ENCODE data around the gene DCC. TPM values are rescaled to one million over a fixed set of nuclear protein-coding genes. Genes with fewer than 3 reads are reported as not detected.

Gene DCC
- total RNA-seq, 1 donor from 2014 or later, result 0.24 TPM

- TF ChIP-seq, protein P1, sequence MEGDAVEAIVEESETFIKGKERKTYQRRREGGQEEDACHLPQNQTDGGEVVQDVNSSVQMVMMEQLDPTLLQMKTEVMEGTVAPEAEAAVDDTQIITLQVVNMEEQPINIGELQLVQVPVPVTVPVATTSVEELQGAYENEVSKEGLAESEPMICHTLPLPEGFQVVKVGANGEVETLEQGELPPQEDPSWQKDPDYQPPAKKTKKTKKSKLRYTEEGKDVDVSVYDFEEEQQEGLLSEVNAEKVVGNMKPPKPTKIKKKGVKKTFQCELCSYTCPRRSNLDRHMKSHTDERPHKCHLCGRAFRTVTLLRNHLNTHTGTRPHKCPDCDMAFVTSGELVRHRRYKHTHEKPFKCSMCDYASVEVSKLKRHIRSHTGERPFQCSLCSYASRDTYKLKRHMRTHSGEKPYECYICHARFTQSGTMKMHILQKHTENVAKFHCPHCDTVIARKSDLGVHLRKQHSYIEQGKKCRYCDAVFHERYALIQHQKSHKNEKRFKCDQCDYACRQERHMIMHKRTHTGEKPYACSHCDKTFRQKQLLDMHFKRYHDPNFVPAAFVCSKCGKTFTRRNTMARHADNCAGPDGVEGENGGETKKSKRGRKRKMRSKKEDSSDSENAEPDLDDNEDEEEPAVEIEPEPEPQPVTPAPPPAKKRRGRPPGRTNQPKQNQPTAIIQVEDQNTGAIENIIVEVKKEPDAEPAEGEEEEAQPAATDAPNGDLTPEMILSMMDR (IDR thresholded peaks at IDR 0.05), result no peak
- Mint-ChIP-seq H3K4me1 (ENCODE audit: unreplicated experiment) (no peaks in the 10 kb centered on the region), H3K9me3 (ENCODE audit: unreplicated experiment) (no peaks in the 10 kb centered on the region), H3K36me3 (ENCODE audit: unreplicated experiment) (no peaks in the 10 kb centered on the region), H3K4me3 (ENCODE audit: unreplicated experiment) (no peak overlapping the region), H3K27me3 (ENCODE audit: unreplicated experiment) (peaks cover 5% of the 10 kb centered on the region), H3K27ac (ENCODE audit: unreplicated experiment) (no peak overlapping the region)
- DNase-seq (ENCODE audit: extremely low spot score, unreplicated experiment), result no peak
These were observed 197.3 kb downstream of the DCC start for GRCh38 chr18:52537261-52537660.

GRCh38 chr18:52541056-52541455, 201.1 kb downstream of the DCC start:
- H3K27ac Mint-ChIP-seq (ENCODE audit: unreplicated experiment), result no peak overlapping the region
- H3K4me3 Mint-ChIP-seq (ENCODE audit: unreplicated experiment), result no peak overlapping the region
- H3K27me3 Mint-ChIP-seq (ENCODE audit: unreplicated experiment), result peaks cover 1% of the 10 kb centered on the region
- H3K36me3 Mint-ChIP-seq (ENCODE audit: unreplicated experiment), result no peaks in the 10 kb centered on the region
- H3K4me1 Mint-ChIP-seq (ENCODE audit: unreplicated experiment), result no peaks in the 10 kb centered on the region
- H3K9me3 Mint-ChIP-seq (ENCODE audit: unreplicated experiment), result no peaks in the 10 kb centered on the region
- DNase-seq (ENCODE audit: extremely low spot score, unreplicated experiment), result no peak
- TF ChIP-seq, protein P1 (IDR thresholded peaks at IDR 0.05), result no peak

DNA sequence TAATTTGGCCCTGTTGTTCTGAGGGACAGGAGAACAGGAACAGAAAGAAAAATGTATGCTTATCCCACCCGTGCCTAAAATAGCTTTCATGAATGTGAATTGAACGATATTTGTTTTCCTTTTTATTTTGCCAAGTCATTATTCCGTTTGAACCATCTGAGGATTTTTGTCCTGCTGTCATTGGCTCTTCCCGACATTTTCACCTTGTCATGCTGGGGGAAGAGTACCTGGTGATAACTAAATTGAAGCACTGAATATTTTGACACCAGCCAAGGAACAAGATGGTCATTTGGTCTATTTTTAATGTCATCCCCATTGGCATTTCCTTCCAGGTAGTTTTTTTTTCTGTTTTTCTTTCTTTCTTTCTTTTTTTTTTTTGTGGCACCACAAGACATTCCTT, 204.1 kb downstream of the DCC start:
- Mint-ChIP-seq H3K9me3 (ENCODE audit: unreplicated experiment) (no peaks in the 10 kb centered on the region), H3K4me1 (ENCODE audit: unreplicated experiment) (no peaks in the 10 kb centered on the region), H3K27me3 (ENCODE audit: unreplicated experiment) (no peaks in the 10 kb centered on the region), H3K4me3 (ENCODE audit: unreplicated experiment) (no peak overlapping the region), H3K27ac (ENCODE audit: unreplicated experiment) (no peak overlapping the region), H3K36me3 (ENCODE audit: unreplicated experiment) (no peaks in the 10 kb centered on the region)
- TF ChIP-seq, protein P1 (IDR thresholded peaks at IDR 0.05), result no peak
- no peak for DNase-seq (ENCODE audit: extremely low spot score, unreplicated experiment)

- DNase-seq (ENCODE audit: extremely low spot score, unreplicated experiment), result no peak
- Mint-ChIP-seq H3K27me3 (ENCODE audit: unreplicated experiment) (no peaks in the 10 kb centered on the region), H3K4me1 (ENCODE audit: unreplicated experiment) (no peaks in the 10 kb centered on the region), H3K36me3 (ENCODE audit: unreplicated experiment) (no peaks in the 10 kb centered on the region), H3K4me3 (ENCODE audit: unreplicated experiment) (no peak overlapping the region), H3K9me3 (ENCODE audit: unreplicated experiment) (no peaks in the 10 kb centered on the region), H3K27ac (ENCODE audit: unreplicated experiment) (no peak overlapping the region)
- TF ChIP-seq, protein P1 (IDR thresholded peaks at IDR 0.05), result no peak
These were observed 206.8 kb downstream of the DCC start for GRCh38 chr18:52546686-52547346.

DNA sequence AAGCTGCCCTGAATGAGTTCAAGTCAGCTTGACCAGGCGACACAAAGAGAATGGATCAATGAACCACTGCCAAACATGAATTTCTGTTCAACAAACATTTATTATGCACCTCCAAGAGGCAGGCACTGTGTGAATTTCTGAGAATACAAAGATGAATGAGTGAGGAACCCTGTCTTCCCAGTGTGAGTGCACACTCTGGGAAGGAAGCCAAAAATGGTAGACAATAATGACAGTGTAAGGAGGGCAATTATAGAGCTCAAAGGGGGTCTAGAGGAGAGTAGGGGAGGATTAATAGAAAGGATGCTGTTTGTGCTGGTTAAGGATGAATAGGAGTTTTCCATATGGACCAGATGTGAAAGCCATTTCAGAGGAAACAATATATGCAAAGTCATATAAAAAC, 213.4 kb downstream of the DCC start:
- TF ChIP-seq, protein P1 (IDR thresholded peaks at IDR 0.05), result no peak
- DNase-seq (ENCODE audit: extremely low spot score, unreplicated experiment), result no peak
- no peak overlapping the region for H3K4me3 Mint-ChIP-seq (ENCODE audit: unreplicated experiment)
- H3K36me3 Mint-ChIP-seq (ENCODE audit: unreplicated experiment), result no peaks in the 10 kb centered on the region
- no peaks in the 10 kb centered on the region for H3K27me3 Mint-ChIP-seq (ENCODE audit: unreplicated experiment)
- no peaks in the 10 kb centered on the region for H3K4me1 Mint-ChIP-seq (ENCODE audit: unreplicated experiment)
- no peak overlapping the region for H3K27ac Mint-ChIP-seq (ENCODE audit: unreplicated experiment)
- no peaks in the 10 kb centered on the region for H3K9me3 Mint-ChIP-seq (ENCODE audit: unreplicated experiment)
